GM21423 (cell line): ENCODE results near the gene KDM4C.
"Not testable (repeated sequence)": the region's sequence is repeated elsewhere in the genome, so short reads cannot be mapped to it uniquely, and the experiment has no call there.

Experiments used
- ATAC-seq: cut with Tn5 transposase; IDR thresholded peaks from one replicate; pipeline ENCODE4 v1.9.1; 2021; ENCODE audit warnings: mild to moderate bottlenecking, moderate library complexity; ENCODE audit not compliant: unreplicated experiment

The KDM4C gene

DNA sequence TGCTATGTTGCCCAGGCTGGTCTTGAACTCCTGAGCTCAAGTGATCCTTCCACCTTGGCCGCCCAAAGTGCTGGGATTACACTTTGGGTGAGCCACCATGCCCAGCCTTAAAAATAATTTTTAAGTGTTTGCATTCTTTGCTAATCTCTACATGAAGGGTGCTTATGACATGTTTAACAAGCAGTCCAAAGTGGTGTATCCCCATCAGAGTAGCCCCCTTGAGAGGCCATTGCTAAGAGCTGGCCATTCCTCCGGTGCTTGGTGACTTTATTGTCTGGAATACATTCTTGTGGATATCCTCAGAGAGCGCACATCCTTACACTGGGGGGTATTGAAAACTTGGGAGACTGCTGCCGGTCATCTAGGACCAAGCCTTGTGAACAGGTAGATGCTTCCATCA, 395.4 kb downstream of the KDM4C start:
- no peak for ATAC-seq

DNA sequence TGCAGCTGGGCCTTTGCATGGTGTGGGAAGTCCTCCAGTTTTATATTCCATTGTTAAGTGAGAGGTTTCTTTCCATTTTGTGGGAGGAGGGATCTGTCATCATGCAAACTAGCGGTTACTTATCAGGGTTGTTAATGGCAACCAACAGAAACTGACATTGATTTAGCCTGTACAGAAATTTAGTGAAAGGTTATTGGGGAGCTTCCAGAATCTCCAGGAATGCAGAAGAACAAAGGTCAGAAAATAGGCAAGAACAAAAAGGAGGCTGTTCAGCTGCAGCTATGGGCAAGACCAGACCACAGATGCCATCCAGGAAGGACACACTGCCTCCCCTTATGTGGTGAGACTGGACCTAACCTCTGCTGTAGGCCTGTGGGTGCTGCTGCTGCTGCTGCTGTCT, 395.8 kb downstream of the KDM4C start:
- no peak for ATAC-seq

DNA sequence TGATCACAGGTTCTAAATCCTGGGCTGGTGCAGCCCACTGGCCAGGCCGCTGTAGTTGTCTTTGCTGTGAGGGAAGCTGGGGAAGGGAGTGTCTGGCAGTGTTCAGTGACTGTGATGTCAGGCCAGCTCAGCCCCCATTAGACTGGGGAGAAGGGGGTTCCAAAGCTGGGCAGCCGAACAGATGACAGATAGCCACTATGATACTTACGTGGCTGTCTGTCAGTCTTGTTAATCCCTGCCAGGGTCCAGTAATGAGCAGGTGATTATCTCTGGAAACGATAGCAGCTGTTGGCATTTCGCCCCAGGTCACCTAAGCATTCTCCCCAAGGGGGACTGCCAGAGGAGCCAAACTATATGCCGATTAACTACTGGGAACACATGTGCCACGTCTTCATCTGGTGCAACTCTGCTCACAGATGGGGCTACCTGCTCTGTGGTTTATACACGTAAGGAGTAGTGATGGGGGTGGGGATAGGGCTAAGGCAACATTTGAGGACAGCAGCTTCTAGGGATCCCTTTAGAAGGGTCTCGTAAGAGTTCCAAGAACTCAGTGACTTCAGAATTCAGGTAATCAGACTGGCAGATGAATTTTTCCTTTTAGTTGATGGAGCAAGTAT, 396.3 kb downstream of the KDM4C start:
- ATAC-seq: no peak

DNA sequence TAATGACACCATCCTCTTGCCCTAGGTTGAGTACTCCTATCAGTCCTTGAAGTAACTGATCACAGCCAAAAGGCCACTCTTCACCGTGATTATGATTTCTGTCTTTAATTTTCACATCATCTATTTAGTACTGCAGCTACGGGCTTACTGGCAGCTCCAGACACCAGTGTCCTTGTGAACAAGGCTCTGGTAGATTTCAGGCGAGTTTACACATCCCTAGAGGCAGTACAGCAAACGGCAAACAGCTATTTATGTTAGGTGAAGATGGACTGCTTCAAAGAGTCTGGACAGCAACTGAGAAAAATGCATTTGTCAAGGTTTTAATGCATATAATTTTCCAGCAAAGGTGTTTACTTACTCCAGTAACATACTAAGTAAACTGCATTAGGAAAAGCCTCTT, 396.9 kb downstream of the KDM4C start:
- ATAC-seq: no peak

DNA sequence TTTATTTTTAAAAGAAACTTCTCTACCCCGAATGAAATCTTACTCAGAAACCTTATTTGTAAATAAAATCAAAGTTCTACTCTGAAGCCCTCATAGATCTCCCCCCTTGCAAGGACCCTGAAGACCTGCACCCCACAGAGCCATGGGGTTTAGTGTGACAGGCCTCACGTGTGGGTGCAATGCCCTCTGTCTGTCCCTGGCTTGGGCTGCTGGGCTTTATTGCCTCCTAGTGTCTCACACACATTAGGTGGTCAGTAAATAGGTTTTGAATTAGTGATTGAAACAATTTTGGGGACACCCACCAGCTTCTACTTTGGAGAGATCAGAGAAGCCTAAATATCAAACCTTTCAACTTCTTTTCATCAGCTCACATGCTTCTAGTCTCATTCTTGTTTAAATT, 403.7 kb downstream of the KDM4C start:
- no peak for ATAC-seq

DNA sequence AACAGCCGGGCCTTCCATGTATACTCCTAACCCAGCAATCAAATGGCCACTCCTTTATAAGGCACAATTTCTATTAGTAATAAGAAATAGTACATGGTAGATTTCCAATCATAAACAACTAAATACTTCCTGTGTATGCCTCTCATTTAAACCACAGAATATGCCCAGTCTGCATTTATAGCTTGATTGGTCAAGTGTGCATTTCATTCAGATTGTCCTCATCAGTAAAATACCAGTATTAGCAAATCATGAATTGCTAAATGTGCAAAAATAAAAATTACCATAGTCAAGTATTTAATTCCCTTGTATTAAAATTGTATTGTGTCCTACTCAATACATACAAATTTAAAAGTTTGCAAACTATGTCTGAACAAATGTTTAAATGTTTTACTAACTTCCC, 406.2 kb downstream of the KDM4C start:
- no peak for ATAC-seq

DNA sequence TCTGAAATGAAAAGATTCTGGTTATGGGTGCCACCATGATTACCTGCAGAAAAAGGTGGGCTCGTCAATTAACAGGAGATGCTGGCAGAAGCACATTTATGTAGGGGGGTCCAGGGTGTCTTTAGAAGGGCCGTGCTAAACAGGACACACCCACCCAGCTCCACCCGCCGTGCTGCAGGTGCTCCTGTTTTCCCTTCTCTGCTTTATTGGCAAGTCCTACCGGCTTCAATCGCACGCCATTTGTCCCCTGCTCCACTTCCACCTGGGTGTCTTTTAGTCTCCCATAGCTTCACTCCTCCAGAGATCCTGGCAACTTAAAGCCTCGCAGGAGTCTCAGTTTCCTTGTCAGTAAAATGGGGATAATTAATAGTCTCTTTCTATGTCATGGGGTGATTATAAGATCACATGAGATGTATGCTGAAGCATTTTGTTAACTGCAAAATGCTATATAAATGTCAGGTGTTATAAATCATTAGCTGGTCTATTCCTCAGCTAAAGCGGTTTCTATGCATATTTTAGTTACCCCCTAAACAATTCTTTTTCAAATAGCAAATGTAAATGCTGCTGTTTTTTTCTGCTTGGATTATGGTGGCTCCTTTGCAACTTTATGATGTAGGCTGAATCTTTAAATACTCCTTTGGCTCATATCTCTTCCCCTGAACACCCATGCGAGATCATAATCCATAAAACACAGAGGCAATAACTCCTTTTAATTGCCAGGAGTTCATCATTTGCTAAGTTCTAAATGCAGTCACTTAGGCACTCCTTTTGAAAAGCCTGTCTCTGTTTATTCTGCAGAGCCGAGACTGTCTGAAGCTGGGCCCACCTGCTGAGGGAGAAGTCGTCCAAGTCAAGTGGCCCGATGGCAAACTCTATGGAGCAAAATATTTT, 406.9 kb downstream of the KDM4C start:
- ATAC-seq: no peak

DNA sequence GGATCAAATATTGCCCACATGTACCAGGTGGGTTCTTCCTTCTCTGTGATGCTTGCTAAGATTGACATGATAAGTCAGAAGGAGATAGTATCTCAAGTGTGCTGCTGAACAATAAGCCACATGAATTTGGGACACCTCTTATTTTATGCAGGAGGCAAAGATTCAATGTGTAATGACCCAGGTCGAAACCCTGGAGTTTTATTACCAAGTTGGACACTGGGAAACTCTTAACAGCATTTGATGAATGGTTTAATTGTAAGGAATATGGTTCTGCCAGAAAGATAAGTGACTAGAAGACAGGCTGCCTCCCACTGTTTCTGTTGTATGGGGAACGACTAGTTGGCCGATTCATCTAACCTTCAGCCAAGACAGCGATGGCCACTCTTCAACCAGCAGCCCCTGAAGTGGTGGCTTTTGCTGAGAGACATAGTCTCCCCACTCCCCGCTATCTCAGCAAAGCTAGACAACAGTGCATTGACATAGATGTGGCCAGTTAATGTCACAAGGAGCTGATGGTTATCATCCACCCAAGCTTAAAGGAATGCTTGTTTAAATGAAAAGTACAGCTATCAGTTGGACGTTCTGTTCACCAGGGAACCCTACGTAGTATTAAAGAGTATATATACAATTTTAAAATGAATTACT, 407.7 kb downstream of the KDM4C start:
- no peak for ATAC-seq

DNA sequence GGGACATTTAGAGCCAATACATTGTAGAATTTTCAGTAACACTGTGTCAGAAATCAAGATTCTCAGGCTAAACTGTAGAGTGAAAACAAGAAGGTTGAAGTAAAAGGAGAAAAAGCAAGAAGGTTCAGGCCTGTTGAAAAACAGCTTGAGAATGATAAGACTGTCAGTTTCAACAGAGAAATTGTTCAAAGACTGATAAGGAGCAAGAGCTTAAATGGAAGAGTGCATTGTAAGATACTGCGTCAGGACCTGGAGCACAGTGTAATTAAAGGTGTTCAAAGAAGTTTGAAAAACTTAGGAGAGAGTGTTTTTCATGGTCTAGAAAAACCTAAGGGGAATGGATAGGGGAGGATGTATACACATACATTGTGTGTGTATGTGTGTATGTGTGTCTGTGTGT, 408.3 kb downstream of the KDM4C start:
- no peak for ATAC-seq

DNA sequence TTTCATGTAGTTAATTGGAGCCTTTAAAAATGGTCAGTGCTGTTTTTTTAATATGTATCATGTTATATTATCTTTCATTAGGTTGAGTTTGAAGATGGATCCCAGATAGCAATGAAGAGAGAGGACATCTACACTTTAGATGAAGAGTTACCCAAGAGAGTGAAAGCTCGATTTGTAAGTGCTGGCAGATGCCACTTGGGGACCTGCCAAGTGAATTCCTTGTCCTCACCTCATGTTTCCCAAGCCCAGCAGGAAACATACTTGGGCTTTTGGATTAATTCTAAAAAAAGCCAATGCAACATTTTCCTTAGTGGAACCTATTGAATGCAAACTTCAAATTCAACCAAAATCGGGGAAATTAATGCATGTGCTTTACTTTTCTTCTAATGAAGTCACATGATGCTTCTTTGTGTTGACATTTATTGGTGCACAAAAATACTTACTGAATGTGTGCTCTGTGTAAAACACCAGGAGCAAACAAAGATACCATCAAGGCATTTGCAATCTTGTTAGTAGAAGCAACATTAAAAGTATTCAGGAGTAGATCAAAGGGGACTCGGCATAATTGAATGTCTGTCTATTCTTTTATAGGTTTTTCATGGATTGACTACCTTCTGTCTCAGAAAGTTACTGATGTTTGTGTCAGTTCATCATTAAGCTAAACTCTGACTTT, 412.1 kb downstream of the KDM4C start:
- ATAC-seq: no peak

DNA sequence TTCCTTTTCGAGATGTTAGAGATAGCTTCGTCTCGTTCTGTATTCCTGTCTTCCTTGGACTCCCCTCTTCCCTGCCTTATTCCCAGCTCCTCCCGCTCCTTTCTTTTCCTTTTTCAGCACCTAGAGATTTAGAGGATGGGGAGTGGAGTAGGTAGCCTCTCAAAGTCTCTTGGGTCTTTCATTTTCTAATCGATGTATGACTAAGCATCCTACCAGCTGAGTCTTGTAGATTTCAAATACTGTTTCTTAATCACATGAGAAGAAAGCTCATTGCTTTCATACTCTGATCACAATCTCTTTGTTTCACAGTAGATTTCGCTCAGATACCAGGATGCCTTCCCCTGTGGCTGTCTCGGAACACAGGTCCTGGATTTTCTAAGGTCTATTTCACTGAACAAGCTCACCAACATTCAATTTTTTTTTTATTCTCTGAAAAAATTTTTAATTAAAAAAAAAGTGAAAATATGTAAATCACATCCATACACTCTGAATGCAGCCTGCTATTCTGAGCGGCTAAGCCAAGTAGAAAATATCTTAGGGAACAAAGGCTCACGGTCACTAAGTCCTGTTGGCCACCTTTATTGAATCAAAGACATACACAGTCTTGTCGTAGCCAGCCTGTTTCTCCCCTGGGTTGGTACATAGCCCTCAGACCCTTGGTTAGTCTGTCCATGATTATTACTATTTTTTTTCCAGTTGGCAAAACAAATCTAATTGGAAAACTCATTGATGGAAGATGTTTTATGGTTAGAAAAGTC, 413.8 kb downstream of the KDM4C start:
- ATAC-seq: no peak

DNA sequence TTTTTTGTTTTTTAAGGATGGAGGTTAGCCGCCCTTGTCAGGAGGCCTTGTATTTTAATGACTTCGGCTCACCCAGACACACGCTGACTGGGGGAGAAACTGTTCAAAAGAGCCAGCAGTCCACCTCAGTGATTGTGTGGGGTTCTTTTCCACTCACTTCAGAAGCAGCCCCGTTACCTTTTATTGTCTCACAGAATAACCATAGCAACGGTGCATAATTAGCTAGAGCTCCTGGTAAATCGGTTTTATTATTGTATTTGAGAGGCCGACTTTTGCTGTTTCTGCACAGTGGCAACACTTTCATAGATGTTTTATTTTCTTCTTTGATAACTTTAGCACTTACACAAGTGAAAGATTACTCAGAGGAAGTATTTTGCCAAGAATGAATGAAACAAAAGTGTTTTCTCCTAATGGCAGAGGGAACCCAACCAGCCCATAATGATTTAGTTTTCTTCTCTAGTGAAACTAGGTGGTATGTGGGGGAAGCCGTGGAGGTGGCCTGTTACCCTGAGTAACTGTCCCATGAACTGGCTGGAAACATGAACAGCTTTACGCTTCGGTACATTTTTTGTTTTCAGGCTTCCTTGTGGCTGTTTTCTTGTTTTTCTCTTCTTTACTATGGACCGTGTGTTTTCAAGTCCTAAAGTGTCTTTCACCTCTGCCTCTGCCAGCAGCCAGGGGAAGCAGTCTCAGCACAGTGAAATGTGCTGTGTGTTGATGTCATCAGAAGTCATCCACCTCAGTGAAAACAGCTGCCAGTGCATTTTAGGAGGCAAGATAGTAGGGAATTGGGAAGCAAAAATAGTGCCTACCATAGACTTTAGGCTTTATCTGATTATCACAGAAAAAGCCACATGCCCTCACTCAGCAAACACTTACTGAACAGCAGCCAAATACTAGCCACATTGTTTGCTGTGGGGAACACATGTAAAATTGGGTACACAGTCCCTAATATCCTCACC, 414.7 kb downstream of the KDM4C start:
- no peak for ATAC-seq

DNA sequence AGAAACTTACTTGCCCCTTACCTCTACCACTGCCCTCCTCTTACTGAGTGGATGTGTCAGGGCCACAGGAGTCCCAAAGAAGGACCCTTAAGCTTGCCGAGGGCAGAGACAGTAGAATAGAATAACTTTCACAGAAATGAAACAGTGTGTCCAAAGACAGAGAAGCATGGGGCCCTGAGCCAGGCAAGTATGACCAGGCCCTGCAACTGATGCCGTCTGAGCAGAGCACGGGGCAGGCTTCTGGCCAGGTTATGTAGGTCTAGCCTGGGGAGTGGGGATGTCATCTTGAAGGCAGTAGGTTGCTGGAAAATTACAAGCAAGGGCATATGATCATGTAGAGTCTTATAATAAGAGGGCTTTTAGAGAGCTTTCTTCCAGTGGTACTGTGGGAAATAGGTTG, 415.4 kb downstream of the KDM4C start:
- no peak for ATAC-seq

DNA sequence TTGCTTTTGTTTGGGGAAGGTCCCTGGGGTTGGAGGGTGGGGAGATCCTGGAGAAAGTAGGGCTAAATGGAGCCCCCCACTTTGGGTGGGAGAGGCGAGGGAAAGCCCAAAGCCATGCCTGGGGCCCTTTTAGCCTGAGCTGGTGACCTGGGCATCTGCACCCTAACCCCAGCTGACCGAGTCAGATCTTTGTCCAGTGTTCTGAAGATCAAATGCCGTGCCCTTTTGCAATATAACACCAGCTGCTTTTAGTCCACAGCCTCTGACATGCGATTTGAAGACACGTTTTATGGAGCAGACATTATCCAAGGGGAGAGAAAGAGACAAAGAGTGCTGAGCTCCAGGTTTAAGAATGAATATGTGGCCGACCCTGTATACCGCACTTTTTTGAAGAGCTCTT, 416.5 kb downstream of the KDM4C start:
- no peak for ATAC-seq

DNA sequence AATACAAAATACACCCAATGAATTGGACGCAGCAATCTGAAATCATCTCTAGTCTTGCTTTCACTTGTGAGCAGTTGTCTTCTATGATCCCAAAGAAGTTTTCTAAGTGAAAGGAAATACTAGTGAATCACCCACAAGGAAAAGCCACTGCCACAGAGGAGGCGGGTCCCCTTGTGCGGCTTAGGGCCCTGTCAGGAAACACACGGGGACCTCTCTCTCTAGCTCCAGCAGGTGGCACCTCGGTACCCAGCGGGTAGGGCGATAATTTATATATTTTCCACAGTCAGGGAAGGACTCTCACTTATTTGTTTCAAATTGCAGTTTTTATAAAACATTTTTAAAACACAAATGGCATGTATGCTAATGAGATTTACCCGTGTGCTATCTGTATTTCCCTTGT, 417.1 kb downstream of the KDM4C start:
- no peak for ATAC-seq

DNA sequence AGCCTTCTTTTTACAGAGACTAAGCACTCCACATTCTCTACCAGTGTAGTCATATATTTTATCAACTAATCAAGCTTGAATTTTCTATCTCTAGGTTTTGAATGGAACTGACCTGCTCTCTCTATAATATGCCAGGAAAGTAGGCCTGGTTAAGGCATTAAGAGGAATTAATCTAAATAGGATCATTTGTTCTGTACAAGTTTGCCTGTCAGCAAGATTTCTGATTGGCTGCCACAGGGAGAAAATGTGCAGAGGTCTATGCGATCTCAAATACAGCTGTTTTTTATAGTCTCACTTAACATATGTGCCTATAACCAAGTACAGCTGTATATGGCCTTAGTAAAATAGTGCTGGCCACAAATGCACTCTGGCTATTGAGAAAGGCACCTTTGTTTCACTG, 418.8 kb downstream of the KDM4C start:
- no peak for ATAC-seq

DNA sequence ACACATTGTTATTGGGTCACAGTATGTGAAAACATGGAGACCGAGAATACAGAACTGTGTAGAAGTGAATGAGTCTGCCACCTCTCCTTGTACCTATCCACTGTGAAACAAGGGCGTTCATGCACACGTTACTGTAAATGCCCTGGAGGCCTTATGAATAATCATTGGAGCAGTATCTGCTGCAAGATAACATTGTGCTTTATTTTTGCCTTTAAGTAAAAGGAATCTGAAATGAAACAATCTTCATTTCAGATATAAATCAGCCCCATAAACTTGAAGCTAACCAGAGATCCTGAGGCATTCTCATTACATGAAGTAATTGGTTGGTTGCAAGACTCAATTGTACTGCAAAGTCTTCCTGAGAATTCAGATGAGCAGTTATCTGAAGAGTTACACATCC, 419.6 kb downstream of the KDM4C start:
- ATAC-seq: no peak

DNA sequence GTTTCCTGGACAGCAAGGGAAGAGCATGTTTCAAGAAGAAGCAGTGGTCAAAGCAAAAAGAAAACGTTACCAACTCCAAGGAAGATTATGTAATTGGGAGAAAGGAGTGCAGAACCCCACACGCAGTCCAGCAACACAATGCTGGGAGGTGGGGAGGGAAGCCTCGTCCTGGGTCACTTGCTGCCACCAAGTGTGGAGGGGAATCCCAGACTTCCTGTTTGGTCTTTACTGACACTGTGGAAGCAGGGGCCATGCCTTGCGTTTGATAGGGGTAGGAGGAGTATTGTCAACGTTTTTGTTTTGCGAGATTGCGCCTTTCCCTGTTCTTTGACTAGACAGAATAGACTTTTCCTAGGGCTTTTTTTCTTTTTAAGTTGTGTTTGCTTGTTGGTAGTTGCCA, 421.0 kb downstream of the KDM4C start:
- no peak for ATAC-seq

DNA sequence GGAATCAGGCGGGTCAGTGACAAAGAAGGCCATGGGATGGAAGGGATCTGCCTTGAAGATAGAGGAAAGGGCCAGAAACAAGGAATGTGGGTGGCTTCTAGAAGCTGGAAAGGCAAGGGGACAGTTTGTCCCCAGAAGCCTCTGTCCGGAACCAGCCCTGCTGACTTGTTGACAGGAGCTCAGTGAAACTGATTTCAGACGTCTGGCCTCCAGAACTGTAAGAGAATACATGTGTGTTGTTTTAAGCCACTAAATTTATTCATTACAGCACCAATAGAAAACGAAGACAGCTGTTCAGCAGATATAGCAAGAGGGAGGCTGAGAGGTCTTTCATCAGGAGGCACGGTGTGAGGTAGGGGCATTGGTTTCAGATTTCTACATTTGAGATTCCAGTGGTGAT, 422.5 kb downstream of the KDM4C start:
- ATAC-seq: no peak

DNA sequence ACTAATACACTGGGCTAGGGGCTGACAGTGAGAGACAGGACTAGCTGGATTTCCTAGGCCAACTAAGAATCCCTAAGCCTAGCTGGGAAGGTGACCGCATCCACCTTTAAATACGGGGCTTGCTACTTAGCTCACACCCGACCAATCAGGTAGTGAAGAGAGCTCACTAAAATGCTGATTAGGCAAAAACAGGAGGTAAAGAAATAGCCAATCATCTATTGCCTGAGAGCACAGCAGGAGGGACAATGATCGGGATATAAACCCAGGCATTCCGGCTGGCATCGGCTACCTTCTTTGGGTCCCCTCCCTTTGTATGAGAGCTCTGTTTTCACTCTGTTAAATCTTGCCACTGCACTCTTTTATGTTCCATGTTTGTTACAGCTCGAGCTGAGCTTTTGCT, 425.4 kb downstream of the KDM4C start:
- not testable (repeated sequence) for ATAC-seq
